Small intestine (tissue), 7 donors: Measurements from ENCODE around the gene LRP8. TPM values are rescaled to one million over a fixed set of nuclear protein-coding genes. Genes with fewer than 3 reads are reported as not detected.
A peak's percentile ranks its signal among the peaks of the same experiment; 100 is the strongest.

Experiments
- DNase-seq, 2 donors: peaks; one replicate each; pipeline versions ENCODE4 v3.0.0 to v3.0.0-alpha.2; 2013
- FAIRE-seq: peaks from 2 replicates; lab custom pipeline; 2012; peaks lifted over from hg19 to GRCh38; lab: Jason Lieb, UNC
- H3K27ac ChIP-seq, 3 donors: one replicate each; pipeline ENCODE4 v1.5.1; 2013; ENCODE audit warnings: low read length in 2 of 3, mild to moderate bottlenecking in 2 of 3, control low read depth in 1 of 3, inconsistent platforms in 1 of 3, low read depth in 1 of 3, moderate library complexity in 1 of 3
- H3K27me3 ChIP-seq, 3 donors: one replicate each; pipeline ENCODE4 v1.6.1; 2013; ENCODE audit warnings: low read length in 3 of 3, inconsistent platforms in 1 of 3; ENCODE audit not compliant: control insufficient read depth in 3 of 3, insufficient read depth in 3 of 3
- H3K36me3 ChIP-seq, 3 donors: one replicate each; pipeline ENCODE4 v1.6.1; 2013; ENCODE audit warnings: low read length in 3 of 3, inconsistent platforms in 1 of 3, low read depth in 1 of 3, mild to moderate bottlenecking in 1 of 3, moderate library complexity in 1 of 3; ENCODE audit not compliant: control insufficient read depth in 3 of 3, insufficient read depth in 2 of 3
- H3K4me1 ChIP-seq, 3 donors: one replicate each; pipeline ENCODE4 v1.6.1; 2013; ENCODE audit warnings: low read length in 2 of 3, inconsistent platforms in 1 of 3, low read depth in 1 of 3, mild to moderate bottlenecking in 1 of 3, moderate library complexity in 1 of 3; ENCODE audit not compliant: control insufficient read depth in 3 of 3, insufficient read depth in 2 of 3
- H3K4me3 ChIP-seq, 3 donors: one replicate each; pipeline ENCODE4 v1.5.1; 2013; ENCODE audit warnings: low read length in 3 of 3, control low read depth in 1 of 3, inconsistent platforms in 1 of 3, low read depth in 1 of 3, mild to moderate bottlenecking in 1 of 3, moderate library complexity in 1 of 3
- H3K9me3 ChIP-seq, 2 donors: one replicate each; pipeline ENCODE4 v1.6.1; 2013; ENCODE audit warnings: low read depth in 1 of 2, low read length in 1 of 2; ENCODE audit not compliant: control insufficient read depth in 2 of 2, insufficient read depth in 1 of 2
- WGBS, 3 donors: extraction: QIAGEN DNeasy Blood & Tissue Kit; methylation state at CpG; one replicate each; pipeline ENCODE4 v1.1.7; 2013; 5-methylcytosine and 5-hydroxymethylcytosine counted together
- polyA plus RNA-seq, 4 donors: library from polyadenylated mRNA; stranded (reverse) in 3 of 4; unstranded in 1 of 4; fragments of 200-250 nt in 3 of 4; fragments of 120-200 nt in 1 of 4; gene quantifications; one replicate each; pipeline versions ENCODE4 v1.2.1 to v1.2.3, GENCODE V29; 2013
- donor health status: healthy with polysubstance abuse.
- donor health status: control.
- donor health status: control.
- donor health status: Bipolar disorder and iron deficiency.
- donor health status: healthy.

Gene LRP8
- polyA plus RNA-seq, 4 donors = 0.27 to 4.5 (median 2.1) TPM; not detected in 1

DNA sequence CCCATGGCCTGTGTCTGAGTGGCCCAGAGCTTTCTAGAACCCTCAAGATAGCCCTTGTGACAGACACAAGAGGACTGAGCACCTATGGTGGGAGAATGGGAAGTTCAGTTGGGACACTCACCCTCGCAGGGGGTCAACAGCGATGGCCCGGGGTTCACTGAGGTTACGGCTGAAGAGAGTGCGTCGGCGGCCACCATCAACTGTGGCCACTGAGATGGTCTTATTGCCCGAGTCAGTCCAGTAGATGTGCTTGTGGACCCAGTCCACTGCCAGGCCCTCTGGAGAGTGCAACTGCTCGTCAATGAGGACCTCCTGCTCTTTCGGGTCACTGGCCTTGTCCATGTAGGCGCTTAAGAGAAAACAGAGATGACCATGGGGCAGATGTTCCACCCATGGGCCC is 63.8 kb downstream of the LRP8 start:
- FAIRE-seq = no peak
- H3K9me3 ChIP-seq = no peaks in the 10 kb centered on the region
- peaks cover 0 to 10% (median 0%) of the 10 kb centered on the region in 3 donors for H3K36me3 ChIP-seq
- DNase-seq = no peak
- H3K27ac ChIP-seq = no peak overlapping the region
- H3K4me3 ChIP-seq = no peak overlapping the region
- WGBS, 3 donors = 95 to 97% (median 96%) methylated on average over 11 of the region's 11 CpGs
- H3K4me1 ChIP-seq = no peaks in the 10 kb centered on the region
- H3K27me3 ChIP-seq = no peaks in the 10 kb centered on the region

DNA sequence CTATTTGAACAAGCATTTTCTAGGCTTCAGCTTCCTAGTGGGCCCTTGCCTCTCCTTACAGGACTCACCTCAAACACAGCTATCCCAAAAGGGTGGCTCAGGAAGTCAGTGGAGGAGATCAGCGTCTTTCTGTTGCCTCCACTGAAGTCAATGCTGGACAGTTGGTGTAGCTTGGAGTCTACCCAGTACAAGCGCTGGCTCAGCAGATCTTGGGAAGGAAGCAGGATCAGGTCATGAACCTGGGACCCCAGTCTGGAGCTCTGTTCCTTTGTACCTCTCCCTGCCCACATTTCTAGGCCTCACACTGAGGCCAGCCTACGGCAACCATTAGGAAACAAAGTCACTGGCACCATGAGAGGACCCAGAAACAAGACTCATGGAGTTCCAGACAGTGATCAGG is 65.9 kb downstream of the LRP8 start:
- Histone ChIP-seq H3K36me3 (peaks cover 0 to 10% (median 0%) of the 10 kb centered on the region in 3 donors), H3K9me3 (no peaks in the 10 kb centered on the region), H3K27ac (no peak overlapping the region), H3K4me1 (peaks cover 0 to 10% (median 0%) of the 10 kb centered on the region in 3 donors), H3K27me3 (no peaks in the 10 kb centered on the region), H3K4me3 (no peak overlapping the region)
- no peak for FAIRE-seq
- DNase-seq = no peak
- 92 to 97% (median 94%) methylated on average over 3 of the region's 3 CpGs for WGBS, 3 donors

- H3K36me3 ChIP-seq = peaks cover 0 to 12% (median 0%) of the 10 kb centered on the region in 3 donors
- 88 to 93% (median 90%) methylated on average over 4 of the region's 4 CpGs for WGBS, 3 donors
- no peaks in the 10 kb centered on the region for H3K27me3 ChIP-seq
- no peak overlapping the region for H3K4me3 ChIP-seq
- peaks cover 0 to 13% (median 0%) of the 10 kb centered on the region in 3 donors for H3K4me1 ChIP-seq
- no peaks in the 10 kb centered on the region for H3K9me3 ChIP-seq
- DNase-seq (no peak), FAIRE-seq (no peak)
- peak overlapping the region in 1 of 3 donors; percentile 25 for H3K27ac ChIP-seq
Observed at GRCh38 chr1:53260631-53261247, 67.1 kb downstream of the LRP8 start.

DNA sequence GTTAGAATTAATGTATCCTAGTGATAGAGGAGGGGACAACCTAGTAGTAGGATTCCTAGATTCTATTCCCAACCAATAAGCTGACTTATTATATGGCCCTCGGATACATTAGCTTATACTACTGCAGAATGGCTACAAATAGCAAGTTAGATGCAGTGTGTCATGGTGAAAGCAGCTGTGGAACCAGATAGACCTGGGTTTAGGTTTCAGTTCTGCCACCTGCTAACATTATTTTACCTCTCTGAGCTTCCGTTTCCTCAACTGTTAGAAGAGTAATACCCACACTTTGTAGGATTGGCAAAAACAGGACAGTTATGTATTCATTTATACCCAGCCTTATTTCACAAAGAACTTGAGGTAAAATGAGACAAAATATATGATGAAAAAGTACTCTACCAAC is 67.9 kb downstream of the LRP8 start:
- H3K4me3 ChIP-seq = no peak overlapping the region
- WGBS, 3 donors = 86 to 100% (median 90%) methylated on average over 2 of the region's 2 CpGs
- no peaks in the 10 kb centered on the region for H3K9me3 ChIP-seq
- H3K36me3 ChIP-seq = peaks cover 0 to 11% (median 0%) of the 10 kb centered on the region in 3 donors
- no peak for DNase-seq
- H3K4me1 ChIP-seq = peaks cover 0 to 13% (median 0%) of the 10 kb centered on the region in 3 donors
- H3K27me3 ChIP-seq = no peaks in the 10 kb centered on the region
- no peak for FAIRE-seq
- no peak overlapping the region for H3K27ac ChIP-seq

GRCh38 chr1:53258216-53258615 is 69.7 kb downstream of the LRP8 start:
- peaks cover 0 to 20% (median 0%) of the 10 kb centered on the region in 3 donors for H3K4me1 ChIP-seq
- peaks cover 0 to 3% (median 0%) of the 10 kb centered on the region in 3 donors for H3K36me3 ChIP-seq
- no peaks in the 10 kb centered on the region for H3K9me3 ChIP-seq
- H3K4me3 ChIP-seq = no peak overlapping the region
- FAIRE-seq = no peak
- H3K27me3 ChIP-seq = no peaks in the 10 kb centered on the region
- peak overlapping the region in 1 of 3 donors; percentile 18 for H3K27ac ChIP-seq
- peak; percentile 8 to 17 for DNase-seq
- WGBS, 3 donors = 8 to 71% (median 65%) methylated on average over 1 of the region's 1 CpG

DNA sequence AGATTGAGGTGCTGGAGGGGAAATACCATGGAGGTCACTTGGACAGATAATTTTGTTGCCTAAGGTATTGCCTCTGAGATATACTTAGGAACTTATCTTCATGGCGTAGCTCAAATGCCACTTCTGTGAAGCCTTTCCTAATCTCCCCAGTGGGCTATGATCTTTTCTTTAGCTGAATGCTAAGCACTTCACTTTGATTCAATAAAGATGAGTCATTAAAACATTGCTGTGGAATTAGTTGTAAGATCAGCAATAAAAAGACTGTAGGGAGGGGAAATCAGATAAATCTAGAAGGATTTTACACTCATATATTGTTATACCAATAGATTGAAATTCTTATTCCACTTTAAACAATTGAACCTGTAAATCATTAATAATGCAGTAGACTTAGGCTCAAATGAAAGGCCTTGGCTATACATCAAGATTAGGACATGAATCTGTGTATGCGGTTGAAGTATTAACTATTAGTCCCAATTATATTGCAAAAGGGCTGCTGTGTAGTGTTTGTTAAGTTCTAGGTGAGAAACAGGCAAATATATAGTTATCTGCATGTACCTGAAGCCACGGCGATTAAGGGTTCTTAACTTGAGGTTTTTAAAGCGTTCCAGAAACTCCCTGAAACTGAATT is 70.3 kb downstream of the LRP8 start:
- WGBS, 3 donors = 17 to 65% (median 56%) methylated on average over 5 of the region's 5 CpGs
- peaks cover 0 to 3% (median 0%) of the 10 kb centered on the region in 3 donors for H3K36me3 ChIP-seq
- FAIRE-seq (peak; percentile 30), DNase-seq (peak; percentile 24 to 72)
- H3K9me3 ChIP-seq = no peaks in the 10 kb centered on the region
- H3K4me3 ChIP-seq = no peak overlapping the region
- H3K4me1 ChIP-seq = peaks cover 0 to 20% (median 0%) of the 10 kb centered on the region in 3 donors
- peak overlapping the region in 1 of 3 donors; percentile 15 for H3K27ac ChIP-seq
- H3K27me3 ChIP-seq = no peaks in the 10 kb centered on the region

GRCh38 chr1:53256511-53257453 is 71.1 kb downstream of the LRP8 start:
- 28 to 71% (median 70%) methylated on average over 11 of the region's 11 CpGs for WGBS, 3 donors
- peak overlapping the region in 1 of 3 donors; percentile 15 for H3K27ac ChIP-seq
- no peak for FAIRE-seq

GRCh38 chr1:53255031-53255430 is 72.8 kb downstream of the LRP8 start:
- Histone ChIP-seq H3K36me3 (peaks cover 0 to 5% (median 0%) of the 10 kb centered on the region in 3 donors), H3K4me1 (peaks cover 0 to 26% (median 0%) of the 10 kb centered on the region in 3 donors), H3K4me3 (no peak overlapping the region), H3K9me3 (no peaks in the 10 kb centered on the region), H3K27me3 (no peaks in the 10 kb centered on the region), H3K27ac (no peak overlapping the region)
- 99 to 100% (median 100%) methylated on average over 4 of the region's 4 CpGs for WGBS, 3 donors
- no peak for DNase-seq
- FAIRE-seq = no peak

More at GRCh38 chr1:53256511-53257453, 71.1 kb downstream of the LRP8 start:
- H3K4me1 ChIP-seq = peaks cover 0 to 20% (median 0%) of the 10 kb centered on the region in 3 donors
- no peak overlapping the region for H3K4me3 ChIP-seq
- peak; percentile 15 to 27 for DNase-seq
- H3K9me3 ChIP-seq = no peaks in the 10 kb centered on the region
- no peaks in the 10 kb centered on the region for H3K27me3 ChIP-seq
- peaks cover 0 to 5% (median 0%) of the 10 kb centered on the region in 3 donors for H3K36me3 ChIP-seq
